A549 (cell line): ENCODE data around the gene CR1.
A peak's percentile ranks its signal among the peaks of the same experiment; 100 is the strongest.

Experiments
- CBX2 ChIP-seq: fragments of 200-600 bp; sonication (generic); IDR thresholded peaks from 2 replicates; pipeline ENCODE4 v1.6.1; 2016; ENCODE audit warnings: low read depth, mild to moderate bottlenecking, borderline replicate concordance
- CEBPB ChIP-seq, 2 experiments: fragments of >200 bp in 1 of 2; sonication (Bioruptor Twin) in 1 of 2; formaldehyde crosslinking in 1 of 2; IDR thresholded peaks; 2 replicates each; pipeline ENCODE4 v1.6.1; 2012 to 2016
- GATA3 ChIP-seq: IDR thresholded peaks from 2 replicates; pipeline ENCODE4 v1.6.1; 2012; ENCODE audit warnings: borderline replicate concordance
- HOXA7 ChIP-seq: fragments of 250-450 bp; sonication (Bioruptor Pico); IDR thresholded peaks from 2 replicates; pipeline ENCODE4 v1.5.0; 2020; ENCODE audit warnings: mild to moderate bottlenecking, moderate library complexity
- MAFK ChIP-seq: fragments of 450-650 bp; IDR thresholded peaks from 2 replicates; pipeline ENCODE4 v1.6.1; 2014; ENCODE audit not compliant: partially characterized antibody
- MYC ChIP-seq: IDR thresholded peaks from 2 replicates; pipeline ENCODE4 v1.6.1; 2012; ENCODE audit warnings: mild to moderate bottlenecking, inconsistent platforms, low read length, improper control_type of control experiment, borderline replicate concordance
- RAD21 ChIP-seq, 2 experiments: fragments of >200 bp in 1 of 2; sonication (Bioruptor Twin) in 1 of 2; formaldehyde crosslinking in 1 of 2; IDR thresholded peaks in 1 of 2; conservative IDR thresholded peaks in 1 of 2; 2 replicates in 1 of 2; 3 replicates in 1 of 2; pipeline ENCODE4 v1.6.1; 2012 to 2018; ENCODE audit warnings: inconsistent platforms in 1 of 2
- SMC3 ChIP-seq: fragments of >200 bp; sonication (Bioruptor Twin); formaldehyde crosslinking; IDR thresholded peaks from 3 replicates; pipeline ENCODE4 v1.6.1; 2018; ENCODE audit warnings: inconsistent platforms
- ZFP36 ChIP-seq: fragments of 450-650 bp; IDR thresholded peaks from 2 replicates; pipeline ENCODE4 v1.6.1; 2014; ENCODE audit warnings: borderline replicate concordance; ENCODE audit not compliant: partially characterized antibody
- TF ChIP-seq, protein P1 (sequence below): fragments of 150-350 bp; IDR thresholded peaks from 2 replicates; pipeline ENCODE4 v1.6.1; 2014; ENCODE audit warnings: low read depth, mild to moderate bottlenecking, low read length
- TF ChIP-seq, protein P2 (sequence below): fragments of >200 bp; sonication (Bioruptor Twin); formaldehyde crosslinking; IDR thresholded peaks from 3 replicates; pipeline ENCODE4 v1.5.1; 2016
- TF ChIP-seq, protein P3 (sequence below): IDR thresholded peaks from 2 replicates; pipeline ENCODE4 v1.6.1; 2012

DNA sequence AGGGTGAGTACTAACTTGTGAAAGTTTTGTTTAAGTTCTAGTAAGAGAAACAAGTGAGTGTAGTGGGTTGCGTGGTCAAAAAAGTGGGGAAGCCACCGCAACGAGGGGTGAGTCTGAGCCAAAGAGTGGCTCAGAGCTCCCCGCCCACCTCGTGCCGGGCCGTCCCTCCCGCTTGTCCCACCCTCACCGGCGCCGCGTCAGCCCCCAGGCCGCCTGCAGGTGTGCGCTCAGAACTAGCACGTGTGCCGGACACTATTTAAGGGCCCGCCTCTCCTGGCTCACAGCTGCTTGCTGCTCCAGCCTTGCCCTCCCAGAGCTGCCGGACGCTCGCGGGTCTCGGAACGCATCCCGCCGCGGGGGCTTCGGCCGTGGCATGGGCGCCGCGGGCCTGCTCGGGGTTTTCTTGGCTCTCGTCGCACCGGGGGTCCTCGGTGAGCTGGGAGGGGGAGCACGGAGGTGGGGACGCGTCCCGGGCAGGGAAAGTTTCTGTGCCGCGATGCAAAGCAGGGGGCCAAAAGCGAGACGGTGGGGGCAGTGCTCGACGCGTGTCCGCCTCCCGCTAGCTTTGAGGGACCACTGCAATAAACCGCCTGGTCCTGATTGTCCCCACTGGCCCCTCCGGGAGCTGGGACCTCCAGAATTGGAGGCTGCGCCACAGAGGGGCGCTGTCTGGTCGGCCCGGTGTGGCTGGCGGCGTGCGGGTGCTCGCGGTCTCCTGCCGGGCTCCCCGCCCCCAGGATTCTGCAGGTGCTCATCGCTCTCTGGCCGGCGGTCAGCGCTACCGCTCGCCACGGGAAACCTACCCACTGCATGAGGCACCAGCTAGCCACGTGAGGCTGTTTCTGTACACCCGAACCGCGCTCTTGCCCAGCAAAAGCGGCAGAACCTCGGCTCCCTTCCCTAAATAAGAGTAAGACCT, 41.7 kb upstream of the CR1 start, which contains the start of gene CR2:
- TF ChIP-seq, protein P1, sequence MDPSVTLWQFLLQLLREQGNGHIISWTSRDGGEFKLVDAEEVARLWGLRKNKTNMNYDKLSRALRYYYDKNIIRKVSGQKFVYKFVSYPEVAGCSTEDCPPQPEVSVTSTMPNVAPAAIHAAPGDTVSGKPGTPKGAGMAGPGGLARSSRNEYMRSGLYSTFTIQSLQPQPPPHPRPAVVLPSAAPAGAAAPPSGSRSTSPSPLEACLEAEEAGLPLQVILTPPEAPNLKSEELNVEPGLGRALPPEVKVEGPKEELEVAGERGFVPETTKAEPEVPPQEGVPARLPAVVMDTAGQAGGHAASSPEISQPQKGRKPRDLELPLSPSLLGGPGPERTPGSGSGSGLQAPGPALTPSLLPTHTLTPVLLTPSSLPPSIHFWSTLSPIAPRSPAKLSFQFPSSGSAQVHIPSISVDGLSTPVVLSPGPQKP, result no peak
- TF ChIP-seq CEBPB (IDR thresholded peaks at IDR 0.05), result no peak
- no peak for TF ChIP-seq SMC3
- TF ChIP-seq, protein P2, sequence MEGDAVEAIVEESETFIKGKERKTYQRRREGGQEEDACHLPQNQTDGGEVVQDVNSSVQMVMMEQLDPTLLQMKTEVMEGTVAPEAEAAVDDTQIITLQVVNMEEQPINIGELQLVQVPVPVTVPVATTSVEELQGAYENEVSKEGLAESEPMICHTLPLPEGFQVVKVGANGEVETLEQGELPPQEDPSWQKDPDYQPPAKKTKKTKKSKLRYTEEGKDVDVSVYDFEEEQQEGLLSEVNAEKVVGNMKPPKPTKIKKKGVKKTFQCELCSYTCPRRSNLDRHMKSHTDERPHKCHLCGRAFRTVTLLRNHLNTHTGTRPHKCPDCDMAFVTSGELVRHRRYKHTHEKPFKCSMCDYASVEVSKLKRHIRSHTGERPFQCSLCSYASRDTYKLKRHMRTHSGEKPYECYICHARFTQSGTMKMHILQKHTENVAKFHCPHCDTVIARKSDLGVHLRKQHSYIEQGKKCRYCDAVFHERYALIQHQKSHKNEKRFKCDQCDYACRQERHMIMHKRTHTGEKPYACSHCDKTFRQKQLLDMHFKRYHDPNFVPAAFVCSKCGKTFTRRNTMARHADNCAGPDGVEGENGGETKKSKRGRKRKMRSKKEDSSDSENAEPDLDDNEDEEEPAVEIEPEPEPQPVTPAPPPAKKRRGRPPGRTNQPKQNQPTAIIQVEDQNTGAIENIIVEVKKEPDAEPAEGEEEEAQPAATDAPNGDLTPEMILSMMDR, result peak; percentile 14; the same call in 1 of the 3 replicates
- no peak for TF ChIP-seq ZFP36
- TF ChIP-seq MYC, result no peak
- TF ChIP-seq MAFK, result no peak
- no peak for TF ChIP-seq HOXA7 (CRISPR knock-in tag)
- TF ChIP-seq, protein P3, sequence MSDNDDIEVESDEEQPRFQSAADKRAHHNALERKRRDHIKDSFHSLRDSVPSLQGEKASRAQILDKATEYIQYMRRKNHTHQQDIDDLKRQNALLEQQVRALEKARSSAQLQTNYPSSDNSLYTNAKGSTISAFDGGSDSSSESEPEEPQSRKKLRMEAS, result 0 out of 2 replicates have a peak, but pooled peaks have one; percentile 6
- no peak for TF ChIP-seq RAD21 (conservative IDR thresholded peaks at IDR 0.05 in 1 of 2, IDR thresholded peaks at IDR 0.05 in 1 of 2)
- TF ChIP-seq GATA3, result no peak
- no peak for TF ChIP-seq CBX2
